GM18505 (cell line): ENCODE measurements around the gene FAF1.
A peak's percentile ranks its signal among the peaks of the same experiment; 100 is the strongest.
"Not testable (repeated sequence)": the region's sequence is repeated elsewhere in the genome, so short reads cannot be mapped to it uniquely, and the experiment has no call there.

ENCODE experiments used
- ATAC-seq: cut with Tn5 transposase; IDR thresholded peaks from one replicate; pipeline ENCODE4 v1.9.1; 2021; ENCODE audit not compliant: unreplicated experiment
- POLR2A ChIP-seq: IDR thresholded peaks from 4 replicates; pipeline ENCODE4 v1.6.1; 2011; ENCODE audit warnings: borderline replicate concordance; ENCODE audit not compliant: insufficient read depth, insufficient read length; ENCODE audit errors: extremely low read depth

Gene FAF1

GRCh38 chr1:50959913-50960844 is at the start of gene FAF1:
FAF1 (minus strand) TSS chr1:50960267; CDS start chr1:50959811, 456 bp downstream.
- peak; percentile 99 for TF ChIP-seq POLR2A
- ATAC-seq = peak; percentile 87

- no peak for TF ChIP-seq POLR2A
- ATAC-seq = no peak
These were observed 49.3 kb upstream of the FAF1 start for GRCh38 chr1:51009381-51009780.

- ATAC-seq = not testable (repeated sequence)
These were observed 45.5 kb upstream of the FAF1 start for GRCh38 chr1:51005549-51005948.

- no peak for ATAC-seq
- no peak for TF ChIP-seq POLR2A
These were observed 42.4 kb upstream of the FAF1 start for GRCh38 chr1:51002516-51002915.

GRCh38 chr1:51000651-51001050 is 40.6 kb upstream of the FAF1 start:
- no peak for ATAC-seq
- TF ChIP-seq POLR2A = no peak

- peak; percentile 27 for TF ChIP-seq POLR2A
- ATAC-seq = no peak
These were observed 40.1 kb upstream of the FAF1 start for GRCh38 chr1:51000160-51000559.

GRCh38 chr1:50999375-50999774 is 39.3 kb upstream of the FAF1 start:
- not testable (repeated sequence) for ATAC-seq

- no peak for ATAC-seq
- no peak for TF ChIP-seq POLR2A
These were observed 36.0 kb upstream of the FAF1 start for GRCh38 chr1:50996083-50996482.

GRCh38 chr1:50995651-50996050 is 35.6 kb upstream of the FAF1 start:
- ATAC-seq = no peak
- no peak for TF ChIP-seq POLR2A

- no peak for TF ChIP-seq POLR2A
- no peak for ATAC-seq
These were observed 34.9 kb upstream of the FAF1 start for GRCh38 chr1:50994997-50995396.

GRCh38 chr1:50993645-50994044 is 33.6 kb upstream of the FAF1 start:
- ATAC-seq = no peak

GRCh38 chr1:50992532-50993318 is 32.7 kb upstream of the FAF1 start:
- no peak for ATAC-seq
- no peak for TF ChIP-seq POLR2A

More at GRCh38 chr1:50993645-50994044, 33.6 kb upstream of the FAF1 start:
- no peak for TF ChIP-seq POLR2A

- no peak for ATAC-seq
- TF ChIP-seq POLR2A = no peak
These were observed 29.6 kb upstream of the FAF1 start for GRCh38 chr1:50989694-50990093.

- ATAC-seq = no peak
- TF ChIP-seq POLR2A = no peak
These were observed 26.6 kb upstream of the FAF1 start for GRCh38 chr1:50986653-50987052.
